Measurements from ENCODE around the gene DPYSL4. TPM values are rescaled to one million over a fixed set of nuclear protein-coding genes. Genes with fewer than 3 reads are reported as not detected.
"Not testable (repeated sequence)": the region's sequence is repeated elsewhere in the genome, so short reads cannot be mapped to it uniquely, and the experiment has no call there.

The DPYSL4 gene
- total RNA-seq, 6 donors from 2014 or later = 0.11 to 2.2 (median 0.79) TPM; not detected in 1

DNA sequence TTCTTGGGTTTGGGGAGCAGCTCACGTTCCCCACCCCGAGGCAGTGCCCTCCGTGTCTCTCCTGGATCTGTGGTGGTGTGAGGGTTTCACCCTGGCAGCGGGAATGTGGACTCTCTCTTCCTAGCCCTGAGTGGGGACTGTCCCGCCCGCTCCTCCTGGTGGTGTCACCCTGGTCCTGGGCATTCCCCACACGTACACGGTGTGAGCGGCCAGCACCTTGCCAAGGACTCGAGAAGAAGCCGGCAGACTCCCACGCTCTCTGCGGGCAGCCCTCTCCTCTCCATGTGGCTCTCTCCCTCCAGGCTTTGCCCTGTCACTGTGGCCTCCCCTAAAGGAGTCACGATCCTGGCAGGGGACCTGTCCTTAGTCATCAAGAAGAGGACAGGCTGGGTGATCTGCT, 24.0 kb downstream of the DPYSL4 start:
- H3K27ac ChIP-seq = no peak overlapping the region
- no peaks in the 10 kb centered on the region for H3K27me3 ChIP-seq
- no peak for ATAC-seq (ENCODE audit: low FRiP score in 2 of 2)
- peak in 1 of 2 donors; percentile 52 for DNase-seq
- H3K36me3 ChIP-seq = peaks cover 0 to 10% (median 2%) of the 10 kb centered on the region in 4 donors
- peaks cover 0 to 7% (median 2%) of the 10 kb centered on the region in 4 donors for H3K9me3 ChIP-seq
- H3K4me3 ChIP-seq = no peak overlapping the region
- H3K4me1 ChIP-seq = no peaks in the 10 kb centered on the region
- WGBS, 2 donors = 92 to 93% methylated on average over 13 to 14 of the region's 14 CpGs
- TF ChIP-seq EP300 (IDR thresholded peaks at IDR 0.05) (no peak), POLR2AphosphoS5 (IDR thresholded peaks at IDR 0.05) (no peak), POLR2A (IDR thresholded peaks at IDR 0.05) (no peak)

DNA sequence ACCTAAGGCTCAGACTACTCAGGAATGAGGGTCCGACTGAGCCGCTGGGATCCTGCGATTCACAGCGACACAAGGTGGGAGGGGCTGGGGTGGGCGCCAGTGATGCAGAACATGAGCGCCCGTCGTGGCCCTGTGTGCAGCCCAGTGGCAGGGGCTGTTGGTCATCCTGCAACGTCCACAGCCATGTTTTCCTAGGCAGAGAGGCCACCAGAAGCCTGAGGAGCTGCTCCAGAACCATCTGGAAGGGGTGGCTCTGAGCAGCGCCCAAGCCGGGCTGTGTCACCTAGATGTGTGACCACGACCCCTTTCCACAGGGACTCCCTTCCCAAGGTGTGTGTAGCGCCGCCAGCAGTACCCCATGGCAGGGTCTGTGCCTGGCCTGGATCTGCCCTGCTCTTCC, 24.5 kb downstream of the DPYSL4 start:
- TF ChIP-seq POLR2AphosphoS5 (IDR thresholded peaks at IDR 0.05) (no peak), POLR2A (IDR thresholded peaks at IDR 0.05) (no peak), EP300 (IDR thresholded peaks at IDR 0.05) (no peak)
- TF ChIP-seq, protein P1, sequence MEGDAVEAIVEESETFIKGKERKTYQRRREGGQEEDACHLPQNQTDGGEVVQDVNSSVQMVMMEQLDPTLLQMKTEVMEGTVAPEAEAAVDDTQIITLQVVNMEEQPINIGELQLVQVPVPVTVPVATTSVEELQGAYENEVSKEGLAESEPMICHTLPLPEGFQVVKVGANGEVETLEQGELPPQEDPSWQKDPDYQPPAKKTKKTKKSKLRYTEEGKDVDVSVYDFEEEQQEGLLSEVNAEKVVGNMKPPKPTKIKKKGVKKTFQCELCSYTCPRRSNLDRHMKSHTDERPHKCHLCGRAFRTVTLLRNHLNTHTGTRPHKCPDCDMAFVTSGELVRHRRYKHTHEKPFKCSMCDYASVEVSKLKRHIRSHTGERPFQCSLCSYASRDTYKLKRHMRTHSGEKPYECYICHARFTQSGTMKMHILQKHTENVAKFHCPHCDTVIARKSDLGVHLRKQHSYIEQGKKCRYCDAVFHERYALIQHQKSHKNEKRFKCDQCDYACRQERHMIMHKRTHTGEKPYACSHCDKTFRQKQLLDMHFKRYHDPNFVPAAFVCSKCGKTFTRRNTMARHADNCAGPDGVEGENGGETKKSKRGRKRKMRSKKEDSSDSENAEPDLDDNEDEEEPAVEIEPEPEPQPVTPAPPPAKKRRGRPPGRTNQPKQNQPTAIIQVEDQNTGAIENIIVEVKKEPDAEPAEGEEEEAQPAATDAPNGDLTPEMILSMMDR (IDR thresholded peaks at IDR 0.05) = no peak
- Histone ChIP-seq H3K36me3 (peaks cover 0 to 10% (median 2%) of the 10 kb centered on the region in 4 donors), H3K27me3 (no peaks in the 10 kb centered on the region), H3K9me3 (peaks cover 0 to 12% (median 4%) of the 10 kb centered on the region in 4 donors), H3K27ac (no peak overlapping the region), H3K4me1 (no peaks in the 10 kb centered on the region), H3K4me3 (no peak overlapping the region)
- DNase-seq (peak in 1 of 2 donors; percentile 47), ATAC-seq (ENCODE audit: low FRiP score in 2 of 2) (no peak)
- WGBS, 2 donors = 88 to 91% methylated on average over 5 to 11 of the region's 14 CpGs

DNA sequence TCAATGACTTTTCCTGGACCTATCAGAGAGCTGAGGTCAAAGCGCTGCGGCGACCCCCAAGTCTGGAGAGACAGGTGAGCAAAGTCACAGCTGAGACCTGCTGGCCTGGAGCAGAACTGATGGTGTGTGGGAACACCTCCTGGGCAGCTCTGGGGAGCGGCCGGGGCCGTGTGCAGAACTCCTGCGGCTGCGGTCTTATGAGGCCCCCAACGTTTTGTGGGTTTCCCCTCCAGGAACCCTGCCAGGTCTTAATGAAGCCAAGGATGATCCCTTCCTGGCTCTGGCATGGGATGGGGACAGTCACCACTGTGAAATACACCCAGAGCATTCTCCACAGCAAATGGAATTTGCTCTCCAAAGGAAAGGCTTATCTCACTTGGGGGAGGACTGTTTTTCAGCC, 26.1 kb downstream of the DPYSL4 start:
- peaks cover 0 to 25% (median 6%) of the 10 kb centered on the region in 4 donors for H3K9me3 ChIP-seq
- H3K36me3 ChIP-seq = peaks cover 0 to 6% (median 2%) of the 10 kb centered on the region in 4 donors
- peak in 1 of 2 donors; percentile 46 for DNase-seq
- 86 to 94% methylated on average over 7 to 9 of the region's 9 CpGs for WGBS, 2 donors
- no peak overlapping the region for H3K4me3 ChIP-seq
- no peaks in the 10 kb centered on the region for H3K4me1 ChIP-seq
- TF ChIP-seq EP300 (IDR thresholded peaks at IDR 0.05) = no peak
- TF ChIP-seq, protein P1 (IDR thresholded peaks at IDR 0.05) = no peak
- TF ChIP-seq POLR2AphosphoS5 (IDR thresholded peaks at IDR 0.05) = no peak
- no peak for TF ChIP-seq POLR2A (IDR thresholded peaks at IDR 0.05)
- no peaks in the 10 kb centered on the region for H3K27me3 ChIP-seq
- no peak for ATAC-seq (ENCODE audit: low FRiP score in 2 of 2)
- H3K27ac ChIP-seq = no peak overlapping the region

DNA sequence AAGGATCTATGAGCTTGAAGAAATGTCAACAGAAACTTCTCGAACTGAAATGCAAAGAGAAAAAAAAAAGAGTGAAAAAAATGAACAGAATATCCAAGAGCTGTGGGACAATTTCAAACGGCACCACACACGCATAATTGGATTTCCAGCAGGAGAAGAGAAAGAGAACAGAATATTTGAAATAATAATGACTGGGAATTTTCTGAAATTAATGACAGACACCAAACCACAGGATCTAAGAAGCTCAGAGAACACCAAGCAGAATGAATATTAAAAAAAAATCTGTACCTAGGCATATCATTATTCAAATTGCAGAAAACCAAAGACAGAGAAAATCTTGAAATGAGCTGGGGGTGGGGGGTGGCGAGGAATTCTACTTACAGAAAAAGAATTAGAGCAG, 27.2 kb downstream of the DPYSL4 start:
- no peak for DNase-seq
- no peak for TF ChIP-seq EP300 (IDR thresholded peaks at IDR 0.05)
- TF ChIP-seq POLR2AphosphoS5 (IDR thresholded peaks at IDR 0.05) = no peak
- TF ChIP-seq, protein P1 (IDR thresholded peaks at IDR 0.05) = no peak
- TF ChIP-seq POLR2A (IDR thresholded peaks at IDR 0.05) = no peak
- no peaks in the 10 kb centered on the region for H3K4me1 ChIP-seq
- peaks cover 0 to 25% (median 6%) of the 10 kb centered on the region in 4 donors for H3K9me3 ChIP-seq
- H3K27ac ChIP-seq = no peak overlapping the region
- H3K27me3 ChIP-seq = no peaks in the 10 kb centered on the region
- H3K36me3 ChIP-seq = no peaks in the 10 kb centered on the region
- H3K4me3 ChIP-seq = no peak overlapping the region
- ATAC-seq (ENCODE audit: low FRiP score in 2 of 2) = no peak
- 64 to 77% methylated on average over 4 of the region's 4 CpGs for whole genome bisulfite sequencing, 2 donors

DNA sequence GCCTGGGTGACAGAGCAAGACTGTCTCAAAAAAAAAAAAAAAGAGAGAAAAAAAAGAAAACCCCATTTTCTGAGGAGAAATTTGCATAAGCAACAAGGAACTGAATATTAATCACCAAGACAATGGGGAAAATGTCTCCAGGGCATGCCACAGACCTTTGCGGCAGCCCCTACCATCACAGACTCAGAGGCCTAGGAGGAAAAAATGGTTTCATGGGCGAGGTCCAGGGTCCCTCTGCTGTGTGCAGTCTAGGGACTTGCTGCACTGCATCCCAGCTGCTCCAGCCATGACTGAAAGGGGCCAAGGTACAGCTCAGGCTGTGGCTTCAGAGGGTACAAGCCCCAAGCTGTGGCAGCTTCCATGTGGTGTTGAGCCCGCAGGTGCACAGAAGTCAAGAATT, 29.7 kb downstream of the DPYSL4 start:
- not testable (repeated sequence) for DNase-seq; H3K4me3 ChIP-seq; H3K4me1 ChIP-seq; H3K36me3 ChIP-seq; H3K27me3 ChIP-seq; H3K27ac ChIP-seq; ATAC-seq (ENCODE audit: low FRiP score in 2 of 2)
- peaks cover 0 to 25% (median 6%) of the 10 kb centered on the region in 4 donors for H3K9me3 ChIP-seq
- WGBS, 2 donors = 77 to 81% methylated on average over 3 of the region's 3 CpGs

DNA sequence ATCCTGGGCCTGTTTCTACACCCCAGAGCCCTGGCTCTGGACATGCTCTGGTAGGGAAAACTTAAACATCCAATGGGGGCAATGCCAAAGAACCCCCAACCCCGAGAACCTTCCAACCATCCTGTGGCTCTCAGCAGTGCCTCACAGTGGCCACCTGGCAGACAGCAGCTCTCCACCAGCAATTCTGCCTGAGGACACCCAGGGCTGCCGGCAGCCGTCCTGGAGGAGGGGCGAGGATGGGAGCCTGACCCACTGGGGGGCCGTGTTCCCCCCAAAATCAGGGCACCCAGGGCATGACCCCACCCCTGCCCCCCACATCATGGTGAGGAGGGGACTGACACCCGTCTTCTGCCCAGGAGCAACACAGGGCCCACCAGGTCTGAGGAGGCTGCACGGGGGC, 32.7 kb downstream of the DPYSL4 start:
- ATAC-seq (ENCODE audit: low FRiP score in 2 of 2) (peak in 1 of 2 donors; percentile 2), DNase-seq (peak in 1 of 2 donors; percentile 51)
- no peaks in the 10 kb centered on the region for H3K27me3 ChIP-seq
- H3K36me3 ChIP-seq = no peaks in the 10 kb centered on the region
- WGBS, 2 donors = 90 to 100% methylated on average over 2 to 7 of the region's 7 CpGs
- no peak overlapping the region for H3K27ac ChIP-seq
- H3K9me3 ChIP-seq = peaks cover 0 to 25% (median 4%) of the 10 kb centered on the region in 4 donors
- H3K4me3 ChIP-seq = no peak overlapping the region
- TF ChIP-seq, protein P1 (IDR thresholded peaks at IDR 0.05) = no peak
- TF ChIP-seq POLR2AphosphoS5 (IDR thresholded peaks at IDR 0.05) (no peak), EP300 (IDR thresholded peaks at IDR 0.05) (no peak), POLR2A (IDR thresholded peaks at IDR 0.05) (no peak)
- H3K4me1 ChIP-seq = peaks cover 0 to 8% (median 0%) of the 10 kb centered on the region in 4 donors

All from upper lobe of left lung (tissue), 6 donors.